GM12874 (cell line): ENCODE results near the gene DLGAP4.

Experiments used
- CTCF ChIP-seq: IDR thresholded peaks from 2 replicates; pipeline ENCODE4 v1.5.1; 2011; ENCODE audit warnings: low read depth, mild to moderate bottlenecking, control low read depth, low read length, moderate library complexity; ENCODE audit not compliant: insufficient read depth

Gene DLGAP4

GRCh38 chr20:36398515-36398914 is 92.4 kb downstream of the DLGAP4 start:
- TF ChIP-seq CTCF, result no peak

GRCh38 chr20:36399147-36399968 is 93.2 kb downstream of the DLGAP4 start:
- TF ChIP-seq CTCF, result peak; percentile 68

GRCh38 chr20:36399969-36400545 is 93.9 kb downstream of the DLGAP4 start:
- TF ChIP-seq CTCF, result no peak

GRCh38 chr20:36400909-36401735 is 95.0 kb downstream of the DLGAP4 start:
- no peak for TF ChIP-seq CTCF

- TF ChIP-seq CTCF, result no peak
Observed at GRCh38 chr20:36402708-36403107, 96.6 kb downstream of the DLGAP4 start.

- TF ChIP-seq CTCF, result no peak
Observed at GRCh38 chr20:36404435-36404978, 98.4 kb downstream of the DLGAP4 start.

GRCh38 chr20:36405255-36405654 is 99.1 kb downstream of the DLGAP4 start:
- TF ChIP-seq CTCF, result no peak
